Astrocyte of the cerebellum (primary cell): ENCODE data around the gene EFEMP2.

Source experiments
- DNase-seq: peaks from one replicate; pipeline ENCODE4 v3.0.0-alpha.2; 2011; ENCODE audit warnings: low read depth
- H3K4me3 ChIP-seq: 2 replicates; pipeline ENCODE4 v1.5.1; 2011; ENCODE audit warnings: mild to moderate bottlenecking, low read depth, low read length, moderate library complexity
- CTCF ChIP-seq: IDR thresholded peaks from 2 replicates; pipeline ENCODE4 v1.5.1; 2012; ENCODE audit warnings: low read length, low read depth, moderate library complexity, mild to moderate bottlenecking; ENCODE audit errors: missing control alignments
- in situ Hi-C: cut with HindIII; loops from 2 replicates; pipeline ENCODE4 v1.10.0; 2017; ENCODE audit warnings: low sequenced_read_pairs

EFEMP2 gene

DNA sequence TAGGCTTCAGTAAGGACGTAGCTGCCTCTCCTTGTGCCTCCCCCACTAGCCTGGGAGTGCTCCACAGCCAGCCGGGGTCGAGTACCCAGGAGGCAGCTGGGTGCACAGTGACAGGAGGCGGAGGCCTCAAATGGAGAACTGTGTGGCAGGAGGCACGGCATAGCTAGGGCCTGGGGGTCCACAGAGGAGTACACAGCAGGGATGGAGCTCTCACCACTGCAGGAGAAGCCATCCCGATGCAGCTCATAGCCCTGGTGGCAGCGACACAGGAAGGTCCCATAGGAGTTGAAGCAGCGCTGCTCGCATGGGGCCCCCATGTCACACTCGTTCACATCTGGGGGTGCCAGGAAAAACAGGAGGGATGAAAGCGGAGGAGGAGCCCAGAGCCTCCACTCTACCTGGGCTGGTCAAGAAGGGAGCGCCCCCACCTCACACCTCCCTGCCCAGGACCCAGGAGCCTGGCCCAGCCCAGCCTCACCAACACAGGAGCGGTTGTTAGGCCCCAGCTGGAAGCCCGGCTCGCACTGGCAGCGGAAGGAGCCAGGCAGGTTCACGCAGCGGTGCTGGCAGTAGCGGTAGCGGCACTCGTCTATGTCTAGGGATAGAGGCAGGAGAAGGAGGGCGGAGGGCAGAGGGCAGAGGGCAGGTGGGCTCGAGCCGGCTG is 2.8 kb downstream of the EFEMP2 start:
- in situ Hi-C loops, result no loop called here
- DNase-seq, result no peak
- TF ChIP-seq CTCF, result no peak
- no peak overlapping the region for H3K4me3 ChIP-seq

- in situ Hi-C loops, result no loop called here
- TF ChIP-seq CTCF, result no peak
- H3K4me3 ChIP-seq, result no peak overlapping the region
- DNase-seq, result no peak
These were observed 3.7 kb downstream of the EFEMP2 start for GRCh38 chr11:65868907-65869306.

GRCh38 chr11:65868076-65868667 is 4.4 kb downstream of the EFEMP2 start:
- TF ChIP-seq CTCF, result no peak
- in situ Hi-C loops, result no loop called here
- DNase-seq, result no peak
- no peak overlapping the region for H3K4me3 ChIP-seq

DNA sequence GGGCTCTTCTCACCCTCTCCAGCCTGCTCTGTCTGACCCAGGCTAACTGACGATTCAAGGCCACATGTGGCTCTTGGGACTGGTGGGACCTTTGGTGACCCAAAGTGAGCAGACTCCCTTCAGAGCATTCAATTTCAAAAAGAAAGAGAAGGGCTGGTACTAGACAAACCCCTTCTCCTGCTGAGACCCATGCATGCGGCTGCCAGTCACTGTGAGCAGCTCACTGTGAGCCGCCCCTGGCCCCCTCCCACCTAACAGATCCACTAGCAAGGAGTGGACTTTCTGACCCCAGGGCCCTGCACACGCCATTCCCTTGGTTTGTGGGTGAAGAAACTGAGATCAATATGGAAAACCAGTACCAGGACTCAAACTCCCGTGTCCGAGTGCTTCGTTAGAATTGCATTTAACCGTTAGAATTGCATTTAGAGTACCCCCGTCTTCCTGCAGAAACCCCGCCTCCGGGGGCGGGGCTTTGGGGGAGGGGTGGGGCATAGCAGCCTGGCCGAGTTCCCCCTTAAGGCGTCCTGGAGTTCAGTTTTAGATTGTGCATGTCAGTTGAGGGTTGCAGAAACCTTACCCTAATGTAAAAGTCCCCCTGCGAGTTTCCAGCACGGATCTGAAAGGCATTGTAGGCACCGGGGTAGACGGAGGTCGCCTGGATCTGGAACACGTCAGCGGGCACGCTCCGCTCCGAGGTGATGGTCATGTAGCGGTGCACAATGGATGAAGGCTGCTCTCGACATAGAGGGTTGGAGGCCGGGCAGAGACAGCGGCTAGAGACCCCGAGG is 5.1 kb downstream of the EFEMP2 start:
- no peak for DNase-seq
- no peak for TF ChIP-seq CTCF
- no peak overlapping the region for H3K4me3 ChIP-seq
- in situ Hi-C loops, result no loop called here

- DNase-seq, result no peak
- no peak overlapping the region for H3K4me3 ChIP-seq
- in situ Hi-C loops, result no loop called here
- TF ChIP-seq CTCF, result no peak
These were observed 5.9 kb downstream of the EFEMP2 start for GRCh38 chr11:65866509-65867283.

GRCh38 chr11:65865550-65866172 is 6.9 kb downstream of the EFEMP2 start:
- no peak for DNase-seq
- H3K4me3 ChIP-seq, result no peak overlapping the region
- TF ChIP-seq CTCF, result no peak
- in situ Hi-C loops, result no loop called here
